ENCODE measurements around the gene CARNS1.

- TF ChIP-seq CTCF (conservative IDR thresholded peaks at IDR 0.05) (no peak), ZFX (IDR thresholded peaks at IDR 0.05) (no peak)
Observed at GRCh38 chr11:67369801-67370284, 45.6 kb upstream of the CARNS1 start.
